Liver (tissue), 9 donors: ENCODE measurements around the gene TNPO2. TPM values are rescaled to one million over a fixed set of nuclear protein-coding genes. Genes with fewer than 3 reads are reported as not detected.

Source experiments
- DNase-seq: peaks from one replicate; pipeline ENCODE4 v3.0.0-alpha.2; 2017; ENCODE audit warnings: low spot score
- H3K27ac ChIP-seq, 2 donors: one replicate each; pipeline ENCODE4 v1.7.0; 2013; ENCODE audit warnings: inconsistent platforms in 2 of 2, low read length in 2 of 2, control low read depth in 1 of 2, low read depth in 1 of 2, mild to moderate bottlenecking in 1 of 2
- H3K27me3 ChIP-seq, 4 donors: one replicate each; pipeline versions ENCODE4 v1.6.1 to v1.7.0; 2013; ENCODE audit warnings: low read length in 3 of 4, inconsistent platforms in 1 of 4, mild to moderate bottlenecking in 1 of 4, moderate library complexity in 1 of 4; ENCODE audit not compliant: control insufficient read depth in 4 of 4, insufficient read depth in 4 of 4
- H3K36me3 ChIP-seq, 4 donors: one replicate each; pipeline versions ENCODE4 v1.6.1 to v1.7.0; 2013; ENCODE audit warnings: low read length in 3 of 4, mild to moderate bottlenecking in 3 of 4, low read depth in 1 of 4, moderate library complexity in 1 of 4; ENCODE audit not compliant: control insufficient read depth in 4 of 4, insufficient read depth in 3 of 4
- H3K4me1 ChIP-seq, 4 donors: one replicate each; pipeline versions ENCODE4 v1.6.1 to v1.7.0; 2013; ENCODE audit warnings: low read length in 3 of 4, mild to moderate bottlenecking in 3 of 4, moderate library complexity in 1 of 4; ENCODE audit not compliant: control insufficient read depth in 4 of 4, insufficient read depth in 4 of 4
- H3K4me3 ChIP-seq, 3 donors: one replicate each; pipeline versions ENCODE4 v1.6.1 to v1.7.0; 2013; ENCODE audit warnings: low read length in 3 of 3, control low read depth in 1 of 3, low read depth in 1 of 3, mild to moderate bottlenecking in 1 of 3
- H3K9ac ChIP-seq, 2 donors: one replicate each; pipeline ENCODE4 v1.7.0; 2013; ENCODE audit warnings: low read length in 2 of 2, mild to moderate bottlenecking in 2 of 2, moderate library complexity in 2 of 2, control low read depth in 1 of 2, low read depth in 1 of 2
- H3K9me3 ChIP-seq, 4 donors: one replicate each; pipeline versions ENCODE4 v1.6.1 to v1.7.0; 2013; ENCODE audit warnings: low read length in 3 of 4; ENCODE audit not compliant: control insufficient read depth in 4 of 4
- EGR1 ChIP-seq, 2 donors: IDR thresholded peaks; 2 replicates each; pipeline ENCODE4 v1.6.1; 2016 to 2018; ENCODE audit warnings: antibody characterized with exemption in 2 of 2, low read depth in 2 of 2
- FOXA1 ChIP-seq: IDR thresholded peaks from 2 replicates; pipeline ENCODE4 v1.6.1; 2016; ENCODE audit warnings: antibody characterized with exemption
- FOXA2 ChIP-seq: IDR thresholded peaks from 2 replicates; pipeline ENCODE4 v1.6.1; 2016; ENCODE audit warnings: antibody characterized with exemption
- GABPA ChIP-seq, 2 donors: IDR thresholded peaks in 1 of 2; conservative IDR thresholded peaks in 1 of 2; 2 replicates each; pipeline ENCODE4 v1.6.1; 2016; ENCODE audit warnings: antibody characterized with exemption in 2 of 2, mild to moderate bottlenecking in 1 of 2, moderate library complexity in 1 of 2
- HNF4A ChIP-seq, 2 donors: conservative IDR thresholded peaks; 2 replicates each; pipeline ENCODE4 v1.6.1; 2016; ENCODE audit warnings: antibody characterized with exemption in 2 of 2, mild to moderate bottlenecking in 2 of 2
- HNF4G ChIP-seq: IDR thresholded peaks from 2 replicates; pipeline ENCODE4 v1.6.1; 2016; ENCODE audit warnings: antibody characterized with exemption
- JUND ChIP-seq, 2 donors: IDR thresholded peaks; 2 replicates each; pipeline ENCODE4 v1.6.1; 2016; ENCODE audit warnings: antibody characterized with exemption in 2 of 2
- NR2F2 ChIP-seq: IDR thresholded peaks from 2 replicates; pipeline ENCODE4 v1.6.1; 2016; ENCODE audit warnings: antibody characterized with exemption
- RAD21 ChIP-seq, 2 donors: IDR thresholded peaks; 2 replicates each; pipeline ENCODE4 v1.6.1; 2016; ENCODE audit warnings: antibody characterized with exemption in 2 of 2, mild to moderate bottlenecking in 2 of 2
- SP1 ChIP-seq: IDR thresholded peaks from 2 replicates; pipeline ENCODE4 v1.6.1; 2018; ENCODE audit warnings: antibody characterized with exemption, mild to moderate bottlenecking
- TAF1 ChIP-seq: conservative IDR thresholded peaks from 2 replicates; pipeline ENCODE4 v1.6.1; 2016; ENCODE audit warnings: antibody characterized with exemption, mild to moderate bottlenecking
- YY1 ChIP-seq: IDR thresholded peaks from 2 replicates; pipeline ENCODE4 v1.6.1; 2016; ENCODE audit warnings: antibody characterized with exemption, mild to moderate bottlenecking
- WGBS: extraction: QIAGEN DNeasy Blood & Tissue Kit; methylation state at CpG from one replicate; pipeline ENCODE4 v1.1.7; 2013; 5-methylcytosine and 5-hydroxymethylcytosine counted together
- polyA plus RNA-seq, 2 donors: library from polyadenylated mRNA; stranded (reverse) in 1 of 2; unstranded in 1 of 2; fragments of 200-250 nt in 1 of 2; fragments of >200 nt in 1 of 2; fragmentation: Nextera tagmentation in 1 of 2; extraction: Ambion mirVana in 1 of 2; gene quantifications; one replicate each; pipeline versions ENCODE4 v1.2.1 to v1.2.3, GENCODE V29; 2013 to 2015
- total RNA-seq, 2 donors: library from RNA; depleted of rRNA; stranded (reverse); fragments of >200 nt; gene quantifications; one replicate each; pipeline ENCODE4 v1.2.3, GENCODE V29; 2014
- TF ChIP-seq, protein P1 (sequence below): IDR thresholded peaks from 2 replicates; pipeline ENCODE4 v1.6.1; 2016; ENCODE audit warnings: antibody characterized with exemption
- TF ChIP-seq, protein P2 (sequence below): IDR thresholded peaks from 2 replicates; pipeline ENCODE4 v1.6.1; 2016; ENCODE audit warnings: antibody characterized with exemption
- TF ChIP-seq, protein P3 (sequence below): fragments of 150-350 bp; IDR thresholded peaks from 2 replicates; pipeline ENCODE4 v1.5.1; 2017; ENCODE audit warnings: improper control_type of control experiment, low read depth, low read length; ENCODE audit not compliant: missing input control
- TF ChIP-seq, protein P4 (sequence below): IDR thresholded peaks from 2 replicates; pipeline ENCODE4 v1.6.1; 2016; ENCODE audit warnings: antibody characterized with exemption
- donor health status: healthy.
- donor health status: healthy.
- donor health status: healthy.
- donor health status: healthy.
- donor health status: healthy.

The TNPO2 gene
- total and polyA plus RNA-seq, 4 donors: 6.3 to 22.2 (median 15.8) TPM

DNA sequence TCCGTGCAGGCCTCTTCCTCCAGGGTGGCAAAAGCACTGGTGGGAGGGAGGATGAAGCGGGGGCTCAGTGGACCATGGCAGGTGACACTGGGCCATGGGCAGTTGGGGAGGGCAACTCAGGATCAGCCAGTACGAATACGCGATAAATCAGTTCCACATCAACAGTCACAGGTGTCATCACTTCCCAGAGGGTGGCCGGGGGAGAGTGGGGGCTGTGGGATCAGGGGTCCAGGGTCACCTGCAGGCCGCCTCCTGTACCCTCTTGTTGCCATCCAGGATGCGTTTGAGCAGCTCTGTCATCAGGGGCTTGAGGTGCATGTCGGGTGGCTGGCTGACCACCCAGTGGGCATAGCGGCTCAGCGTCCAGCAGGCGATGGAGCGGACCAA, 17.4 kb downstream of the TNPO2 start:
- Histone ChIP-seq H3K27me3 (no peaks in the 10 kb centered on the region), H3K4me1 (no peaks in the 10 kb centered on the region), H3K9me3 (no peaks in the 10 kb centered on the region), H3K36me3 (peaks cover 37 to 76% (median 41%) of the 10 kb centered on the region in 4 donors), H3K4me3 (no peak overlapping the region), H3K9ac (no peak overlapping the region), H3K27ac (no peak overlapping the region)
- DNase-seq: no peak
- 96% methylated on average over 13 of the region's 13 CpGs for WGBS
- TF ChIP-seq YY1 (no peak), FOXA1 (no peak), SP1 (no peak), FOXA2 (no peak), RAD21 (IDR thresholded peaks at IDR 0.05) (no peak), TAF1 (no peak), HNF4A (conservative IDR thresholded peaks at IDR 0.05) (no peak), GABPA (IDR thresholded peaks at IDR 0.05 in 1 of 2, conservative IDR thresholded peaks at IDR 0.05 in 1 of 2) (no peak), HNF4G (no peak), JUND (IDR thresholded peaks at IDR 0.05) (no peak), EGR1 (IDR thresholded peaks at IDR 0.05; ENCODE audit: low read depth in 2 of 2) (no peak), NR2F2 (no peak)
- TF ChIP-seq, protein P1, sequence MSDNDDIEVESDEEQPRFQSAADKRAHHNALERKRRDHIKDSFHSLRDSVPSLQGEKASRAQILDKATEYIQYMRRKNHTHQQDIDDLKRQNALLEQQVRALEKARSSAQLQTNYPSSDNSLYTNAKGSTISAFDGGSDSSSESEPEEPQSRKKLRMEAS: no peak
- TF ChIP-seq, protein P2, sequence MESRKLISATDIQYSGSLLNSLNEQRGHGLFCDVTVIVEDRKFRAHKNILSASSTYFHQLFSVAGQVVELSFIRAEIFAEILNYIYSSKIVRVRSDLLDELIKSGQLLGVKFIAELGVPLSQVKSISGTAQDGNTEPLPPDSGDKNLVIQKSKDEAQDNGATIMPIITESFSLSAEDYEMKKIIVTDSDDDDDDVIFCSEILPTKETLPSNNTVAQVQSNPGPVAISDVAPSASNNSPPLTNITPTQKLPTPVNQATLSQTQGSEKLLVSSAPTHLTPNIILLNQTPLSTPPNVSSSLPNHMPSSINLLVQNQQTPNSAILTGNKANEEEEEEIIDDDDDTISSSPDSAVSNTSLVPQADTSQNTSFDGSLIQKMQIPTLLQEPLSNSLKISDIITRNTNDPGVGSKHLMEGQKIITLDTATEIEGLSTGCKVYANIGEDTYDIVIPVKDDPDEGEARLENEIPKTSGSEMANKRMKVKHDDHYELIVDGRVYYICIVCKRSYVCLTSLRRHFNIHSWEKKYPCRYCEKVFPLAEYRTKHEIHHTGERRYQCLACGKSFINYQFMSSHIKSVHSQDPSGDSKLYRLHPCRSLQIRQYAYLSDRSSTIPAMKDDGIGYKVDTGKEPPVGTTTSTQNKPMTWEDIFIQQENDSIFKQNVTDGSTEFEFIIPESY: no peak
- TF ChIP-seq, protein P3, sequence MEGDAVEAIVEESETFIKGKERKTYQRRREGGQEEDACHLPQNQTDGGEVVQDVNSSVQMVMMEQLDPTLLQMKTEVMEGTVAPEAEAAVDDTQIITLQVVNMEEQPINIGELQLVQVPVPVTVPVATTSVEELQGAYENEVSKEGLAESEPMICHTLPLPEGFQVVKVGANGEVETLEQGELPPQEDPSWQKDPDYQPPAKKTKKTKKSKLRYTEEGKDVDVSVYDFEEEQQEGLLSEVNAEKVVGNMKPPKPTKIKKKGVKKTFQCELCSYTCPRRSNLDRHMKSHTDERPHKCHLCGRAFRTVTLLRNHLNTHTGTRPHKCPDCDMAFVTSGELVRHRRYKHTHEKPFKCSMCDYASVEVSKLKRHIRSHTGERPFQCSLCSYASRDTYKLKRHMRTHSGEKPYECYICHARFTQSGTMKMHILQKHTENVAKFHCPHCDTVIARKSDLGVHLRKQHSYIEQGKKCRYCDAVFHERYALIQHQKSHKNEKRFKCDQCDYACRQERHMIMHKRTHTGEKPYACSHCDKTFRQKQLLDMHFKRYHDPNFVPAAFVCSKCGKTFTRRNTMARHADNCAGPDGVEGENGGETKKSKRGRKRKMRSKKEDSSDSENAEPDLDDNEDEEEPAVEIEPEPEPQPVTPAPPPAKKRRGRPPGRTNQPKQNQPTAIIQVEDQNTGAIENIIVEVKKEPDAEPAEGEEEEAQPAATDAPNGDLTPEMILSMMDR: no peak

DNA sequence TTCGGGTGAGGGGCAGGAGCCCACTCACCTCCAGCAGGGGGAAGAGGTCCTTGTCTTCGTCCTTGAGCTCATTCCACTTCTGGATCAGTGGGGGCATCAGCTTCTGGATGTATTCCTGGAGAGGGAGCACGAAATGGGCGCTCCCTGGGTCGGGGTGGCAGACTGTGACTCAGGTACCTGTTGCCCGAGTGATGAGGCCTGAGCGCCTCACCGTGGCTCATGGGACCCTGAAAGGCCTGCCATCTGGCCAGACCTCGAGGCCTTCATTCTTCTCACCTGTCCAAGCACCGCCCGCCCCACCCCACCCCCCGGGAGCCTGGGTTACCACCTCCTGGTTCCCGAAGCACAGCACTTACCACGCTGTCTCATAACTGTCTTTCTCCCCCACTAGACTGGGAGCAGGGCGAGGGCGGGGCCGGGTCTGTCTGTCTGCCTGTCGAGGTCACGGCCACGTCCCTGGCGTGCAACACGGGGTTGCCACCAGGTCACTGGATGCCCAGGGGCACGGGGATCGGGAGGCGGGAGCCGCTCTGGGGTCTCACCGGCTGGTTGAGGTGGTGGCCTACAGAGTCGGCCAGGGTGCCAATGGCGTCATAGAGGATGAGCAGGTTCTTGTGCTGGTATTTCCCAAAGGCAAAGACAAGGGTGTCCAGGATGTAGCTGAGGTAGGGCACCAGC, 17.9 kb downstream of the TNPO2 start:
- no peaks in the 10 kb centered on the region for H3K9me3 ChIP-seq
- TF ChIP-seq GABPA (IDR thresholded peaks at IDR 0.05 in 1 of 2, conservative IDR thresholded peaks at IDR 0.05 in 1 of 2): no peak
- no peak for TF ChIP-seq NR2F2
- TF ChIP-seq TAF1: no peak
- WGBS: 93% methylated on average over 29 of the region's 29 CpGs
- H3K27ac ChIP-seq: no peak overlapping the region
- H3K9ac ChIP-seq: no peak overlapping the region
- no peak overlapping the region for H3K4me3 ChIP-seq
- H3K4me1 ChIP-seq: no peaks in the 10 kb centered on the region
- no peak for DNase-seq
- H3K27me3 ChIP-seq: no peaks in the 10 kb centered on the region
- peaks cover 37 to 78% (median 44%) of the 10 kb centered on the region in 4 donors for H3K36me3 ChIP-seq

DNA sequence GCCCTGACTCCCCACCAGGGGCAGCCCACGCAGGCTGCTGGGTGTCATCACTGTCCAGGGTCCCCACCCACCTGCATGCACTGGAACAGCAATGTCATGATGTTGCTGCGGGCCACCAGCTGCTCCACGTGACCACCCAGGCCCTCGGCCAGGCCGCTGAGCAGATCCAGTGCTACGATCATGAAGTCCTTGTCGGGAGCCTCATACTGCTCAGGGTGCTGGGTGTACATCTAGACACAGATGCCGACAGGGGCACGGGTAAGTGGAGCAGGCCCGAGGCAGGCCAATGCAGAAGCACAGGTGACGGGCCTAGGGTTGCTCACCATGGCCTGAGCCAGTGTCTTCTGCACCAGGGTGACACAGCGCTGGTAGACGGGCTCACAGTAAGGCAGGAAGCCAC, 18.6 kb downstream of the TNPO2 start:
- no peak for DNase-seq
- 96% methylated on average over 13 of the region's 13 CpGs for WGBS
- H3K36me3 ChIP-seq: peaks cover 34 to 77% (median 41%) of the 10 kb centered on the region in 4 donors

More for the DNA sequence above, 18.6 kb downstream of the TNPO2 start:
- no peaks in the 10 kb centered on the region for H3K27me3 ChIP-seq
- H3K4me3 ChIP-seq: no peak overlapping the region
- no peak overlapping the region for H3K9ac ChIP-seq
- no peaks in the 10 kb centered on the region for H3K9me3 ChIP-seq
- no peaks in the 10 kb centered on the region for H3K4me1 ChIP-seq
- TF ChIP-seq, protein P4, sequence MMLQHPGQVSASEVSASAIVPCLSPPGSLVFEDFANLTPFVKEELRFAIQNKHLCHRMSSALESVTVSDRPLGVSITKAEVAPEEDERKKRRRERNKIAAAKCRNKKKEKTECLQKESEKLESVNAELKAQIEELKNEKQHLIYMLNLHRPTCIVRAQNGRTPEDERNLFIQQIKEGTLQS: no peak
- TF ChIP-seq, protein P2: no peak
- TF ChIP-seq EGR1 (IDR thresholded peaks at IDR 0.05; ENCODE audit: low read depth in 2 of 2) (no peak), YY1 (no peak), GABPA (IDR thresholded peaks at IDR 0.05 in 1 of 2, conservative IDR thresholded peaks at IDR 0.05 in 1 of 2) (no peak), HNF4A (conservative IDR thresholded peaks at IDR 0.05) (no peak), SP1 (no peak)
- no peak overlapping the region for H3K27ac ChIP-seq
